Stimulated activated CD4-positive, alpha-beta T cell treated with anti-CD3 and anti-CD28 coated beads, Interleukin-4, amount 100 ng/mL, for 1 hour (primary cell): Measurements from ENCODE around the gene ARHGDIA.
A peak's percentile ranks its signal among the peaks of the same experiment; 100 is the strongest.

ENCODE experiments used
- DNase-seq: peaks from one replicate; pipeline ENCODE4 v3.0.0-alpha.2; 2020

The ARHGDIA gene

GRCh38 chr17:81905993-81906392 lies 34.9 kb upstream of the ARHGDIA start:
- DNase-seq: no peak

- no peak for DNase-seq
These were observed 34.3 kb upstream of the ARHGDIA start for GRCh38 chr17:81905424-81905875.

- DNase-seq: no peak
These were observed 33.7 kb upstream of the ARHGDIA start for GRCh38 chr17:81904600-81905423.

GRCh38 chr17:81903896-81904599 lies 32.9 kb upstream of the ARHGDIA start:
- DNase-seq: no peak

GRCh38 chr17:81903415-81903831 lies 32.3 kb upstream of the ARHGDIA start:
- DNase-seq: no peak

GRCh38 chr17:81902653-81903414 lies 31.7 kb upstream of the ARHGDIA start:
- DNase-seq: no peak

GRCh38 chr17:81902023-81902652 lies 31.0 kb upstream of the ARHGDIA start, which contains the start of gene NPB:
TSS of gene NPB (plus strand) at chr17:81902238. CDS start at chr17:81902278, 40 bp downstream.
- DNase-seq: no peak

GRCh38 chr17:81901167-81902022 lies 30.3 kb upstream of the ARHGDIA start:
- DNase-seq: no peak

GRCh38 chr17:81900181-81900820 lies 29.2 kb upstream of the ARHGDIA start:
- DNase-seq: no peak

- DNase-seq: no peak
These were observed 28.5 kb upstream of the ARHGDIA start for GRCh38 chr17:81899514-81900166.

- DNase-seq: no peak
These were observed 27.7 kb upstream of the ARHGDIA start for GRCh38 chr17:81898885-81899284.

- no peak for DNase-seq
These were observed 27.1 kb upstream of the ARHGDIA start for GRCh38 chr17:81898029-81898866.

- DNase-seq: no peak
These were observed 24.3 kb upstream of the ARHGDIA start for GRCh38 chr17:81895400-81895799.

- no peak for DNase-seq
These were observed 20.1 kb upstream of the ARHGDIA start for GRCh38 chr17:81891303-81891552.

GRCh38 chr17:81890447-81891302 lies 19.5 kb upstream of the ARHGDIA start:
- peak; percentile 26 for DNase-seq

- no peak for DNase-seq
These were observed 18.5 kb upstream of the ARHGDIA start for GRCh38 chr17:81889602-81890001.

- DNase-seq: no peak
These were observed 18.0 kb upstream of the ARHGDIA start for GRCh38 chr17:81888988-81889595.
